Heart left ventricle (tissue), 16 donors: ENCODE results near the gene YEATS2. TPM values are rescaled to one million over a fixed set of nuclear protein-coding genes. Genes with fewer than 3 reads are reported as not detected.

ENCODE experiments used
- ATAC-seq, 4 donors: fragments of 200-7000 bp; cut with Tn5 transposase; one replicate each; pipeline ENCODE4 v1.9.1; 2020 to 2022; ENCODE audit warnings: moderate library complexity in 4 of 4, mild to moderate bottlenecking in 3 of 4, moderate number of reproducible peaks in 1 of 4
- DNase-seq, 5 donors: peaks; one replicate each; pipeline ENCODE4 v3.0.0-alpha.2; 2020
- H3K27ac ChIP-seq, 12 donors: fragments of 200-600 bp; sonication (generic) in 4 of 12; one replicate each; pipeline versions ENCODE4 v1.5.0 to v1.8.0; 2016 to 2022; ENCODE audit warnings: mild to moderate bottlenecking in 2 of 12
- H3K27me3 ChIP-seq, 9 donors: fragments of 200-600 bp; sonication (generic) in 2 of 9; one replicate each; pipeline versions ENCODE4 v1.5.1 to v1.8.0; 2016 to 2022; ENCODE audit warnings: mild to moderate bottlenecking in 3 of 9
- H3K36me3 ChIP-seq, 9 donors: fragments of 200-600 bp; sonication (generic) in 2 of 9; one replicate each; pipeline versions ENCODE4 v1.5.0 to v1.8.0; 2018 to 2022; ENCODE audit warnings: mild to moderate bottlenecking in 2 of 9
- H3K4me1 ChIP-seq, 12 donors: fragments of 200-600 bp; sonication (generic) in 4 of 12; one replicate each; pipeline versions ENCODE4 v1.5.0 to v1.8.0; 2016 to 2022; ENCODE audit warnings: mild to moderate bottlenecking in 3 of 12
- H3K4me3 ChIP-seq, 12 donors: fragments of 200-600 bp; sonication (generic) in 4 of 12; one replicate each; pipeline versions ENCODE4 v1.5.0 to v1.8.0; 2017 to 2022; ENCODE audit warnings: mild to moderate bottlenecking in 9 of 12, moderate library complexity in 4 of 12
- H3K9me3 ChIP-seq, 12 donors: fragments of 200-600 bp; sonication (generic) in 4 of 12; one replicate each; pipeline versions ENCODE4 v1.5.0 to v1.8.0; 2016 to 2022; ENCODE audit warnings: mild to moderate bottlenecking in 1 of 12
- POLR2A ChIP-seq, 2 donors: fragments of 450-650 bp; IDR thresholded peaks; one replicate each; pipeline ENCODE4 v1.6.1; 2017; ENCODE audit warnings: antibody characterized with exemption in 2 of 2, mild to moderate bottlenecking in 2 of 2, moderate library complexity in 2 of 2
- WGBS, 4 donors: extraction: QIAGEN DNeasy Blood & Tissue Kit in 2 of 4; methylation state at CpG; one replicate each; pipeline versions ENCODE4 v1.1.5 to v1.1.7; 2013 to 2018; 5-methylcytosine and 5-hydroxymethylcytosine counted together
- intact Hi-C, 10 donors: fragments of 100-400 bp; cut with DNase I; formaldehyde crosslinking; loops; one replicate each; pipeline versions ENCODE4 v1.11.1 to v1.14.2; 2022
- polyA plus RNA-seq, 2 donors: library from polyadenylated mRNA; stranded (reverse); fragments of 200-250 nt; gene quantifications; one replicate each; pipeline ENCODE4 v1.2.3, GENCODE V29; 2013
- total RNA-seq, 9 donors: library from RNA; depleted of rRNA in 2 of 9; stranded (reverse); fragments of >200 nt in 2 of 9; fragmentation: NEBNext Ultra II Directional in 3 of 9; extraction: Animal tissue kit (Norgen Biotek cat#: 25700) in 3 of 9; gene quantifications; one replicate each; pipeline versions ENCODE4 v1.1.0 to v1.2.4, GENCODE V29; 2016 to 2023
- TF ChIP-seq, protein P1 (sequence below), 12 donors: fragments of 200-600 bp; sonication (generic) in 4 of 12; IDR thresholded peaks; one replicate each; pipeline versions ENCODE4 v1.5.0 to v1.8.0; 2018 to 2022; ENCODE audit warnings: antibody characterized with exemption in 12 of 12, mild to moderate bottlenecking in 5 of 12
- donor health status: ischemic (EF 13 %, LVEDD 7.1; RV severe dilation, severe dysfunction).
- donor health status: healthy with polysubstance abuse.
- donor health status: DM: no; HTN: yes; CAD: no.
- donor health status: DM: no; HTN: no; CAD: no.
- donor health status: ischemic (EF 25% LVEDD 6.9; RV normal size, moderate dysfunction).
- donor health status: ischemic (EF 25% LVEDD 5.7; RV mildly dilated, moderate dysfunction).
- donor health status: healthy.
- donor health status: DM: yes; HTN: yes; CAD: no.
- donor health status: ischemic (EF 35%, LVEDD 5.7; RV mildly dilated, moderate dysfunction).
- donor health status: nonischemic (EF 11% LVEDD 7.7; RV severe dilation, severe dysfunction).
- donor health status: DM: yes; HTN: yes; CAD: no.
- donor health status: PGD.
- donor health status: ischemic (EF 29% LVEDD 5.4; RV normal size, mild dysfunction).
- donor health status: nonischemic (EF 23%, LVEDD 6.1; RV moderate dilation, normal function).

The YEATS2 gene
- total and polyA plus RNA-seq, 11 donors = 3.2 to 21.2 (median 9.8) TPM

DNA sequence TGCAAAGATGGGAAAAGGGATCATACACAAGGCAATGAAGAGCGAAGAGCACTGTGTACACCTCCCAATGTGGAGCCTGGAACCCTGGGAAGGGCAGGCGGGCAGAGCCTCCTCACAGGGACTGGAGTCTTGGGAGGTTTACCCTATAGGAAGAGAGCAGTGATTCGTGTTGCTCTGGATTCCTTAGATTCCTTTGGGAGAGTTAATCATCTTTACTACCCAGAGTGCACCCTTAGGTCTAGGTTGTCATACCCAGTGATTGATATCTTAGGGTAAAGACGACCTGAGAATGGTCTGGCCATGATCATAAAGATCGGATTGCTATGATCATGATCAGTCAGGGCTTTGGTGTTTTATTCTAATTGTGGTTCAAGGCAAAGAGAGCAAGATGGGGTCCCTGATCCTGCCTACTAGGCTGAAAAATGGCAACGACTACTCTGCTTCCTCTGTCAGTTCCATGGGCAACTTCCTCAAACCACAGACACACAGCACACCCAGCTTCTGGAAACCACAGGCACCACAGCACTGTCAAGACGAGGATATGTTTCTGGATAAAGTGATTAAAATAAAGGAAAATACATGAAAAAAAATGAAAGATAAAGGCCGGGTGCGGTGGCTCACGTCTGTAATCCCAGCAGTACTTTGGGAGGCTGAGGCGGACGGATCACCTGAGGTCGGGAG is 148.2 kb downstream of the YEATS2 start:
- no peaks in the 10 kb centered on the region for H3K4me1 ChIP-seq
- DNase-seq (no peak), ATAC-seq (no peak)
- no peak overlapping the region for H3K27ac ChIP-seq
- H3K9me3 ChIP-seq = no peaks in the 10 kb centered on the region
- H3K27me3 ChIP-seq = no peaks in the 10 kb centered on the region
- intact Hi-C loops = no loop called here
- 86 to 91% (median 88%) methylated on average over 13 of the region's 13 CpGs for WGBS, 4 donors
- TF ChIP-seq, protein P1, sequence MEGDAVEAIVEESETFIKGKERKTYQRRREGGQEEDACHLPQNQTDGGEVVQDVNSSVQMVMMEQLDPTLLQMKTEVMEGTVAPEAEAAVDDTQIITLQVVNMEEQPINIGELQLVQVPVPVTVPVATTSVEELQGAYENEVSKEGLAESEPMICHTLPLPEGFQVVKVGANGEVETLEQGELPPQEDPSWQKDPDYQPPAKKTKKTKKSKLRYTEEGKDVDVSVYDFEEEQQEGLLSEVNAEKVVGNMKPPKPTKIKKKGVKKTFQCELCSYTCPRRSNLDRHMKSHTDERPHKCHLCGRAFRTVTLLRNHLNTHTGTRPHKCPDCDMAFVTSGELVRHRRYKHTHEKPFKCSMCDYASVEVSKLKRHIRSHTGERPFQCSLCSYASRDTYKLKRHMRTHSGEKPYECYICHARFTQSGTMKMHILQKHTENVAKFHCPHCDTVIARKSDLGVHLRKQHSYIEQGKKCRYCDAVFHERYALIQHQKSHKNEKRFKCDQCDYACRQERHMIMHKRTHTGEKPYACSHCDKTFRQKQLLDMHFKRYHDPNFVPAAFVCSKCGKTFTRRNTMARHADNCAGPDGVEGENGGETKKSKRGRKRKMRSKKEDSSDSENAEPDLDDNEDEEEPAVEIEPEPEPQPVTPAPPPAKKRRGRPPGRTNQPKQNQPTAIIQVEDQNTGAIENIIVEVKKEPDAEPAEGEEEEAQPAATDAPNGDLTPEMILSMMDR (IDR thresholded peaks at IDR 0.05) = no peak
- TF ChIP-seq POLR2A (IDR thresholded peaks at IDR 0.05) = no peak
- peaks cover 0 to 98% (median 91%) of the 10 kb centered on the region in 9 donors for H3K36me3 ChIP-seq
- H3K4me3 ChIP-seq = no peak overlapping the region

DNA sequence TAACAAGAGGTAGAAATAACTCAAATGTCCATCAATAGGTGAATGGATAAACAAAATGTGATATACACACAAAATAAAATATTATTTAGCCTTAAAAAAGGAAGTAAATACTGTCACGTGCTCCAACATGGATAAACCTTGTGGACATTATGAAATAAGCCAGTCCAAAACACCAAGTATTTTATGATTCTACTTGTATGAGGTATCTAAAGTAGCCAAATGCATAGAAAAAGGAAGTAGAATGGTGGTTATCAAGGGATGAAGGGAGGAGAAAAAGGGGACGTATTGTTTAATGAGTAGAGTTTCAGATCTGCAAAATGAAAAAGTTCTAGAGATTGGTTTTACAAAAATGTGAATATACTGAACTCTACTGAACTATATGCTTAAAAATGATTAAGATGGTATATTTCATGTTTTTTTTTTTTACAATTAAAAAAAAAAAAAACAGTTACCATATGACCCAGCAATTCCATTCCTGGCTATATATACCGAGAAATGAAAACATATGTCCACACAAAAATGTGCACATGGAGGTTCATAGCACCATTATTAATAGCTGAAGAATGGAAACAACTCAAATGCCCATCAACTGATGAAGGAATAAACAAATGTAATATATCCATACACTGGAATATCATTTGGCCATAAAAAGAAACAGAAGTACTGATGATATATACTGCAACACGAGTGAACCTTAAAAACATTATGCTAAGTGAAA is 156.9 kb downstream of the YEATS2 start:
- no peak overlapping the region for H3K4me3 ChIP-seq
- peaks cover 0 to 96% (median 71%) of the 10 kb centered on the region in 9 donors for H3K36me3 ChIP-seq
- peaks cover 0 to 11% (median 0%) of the 10 kb centered on the region in 12 donors for H3K4me1 ChIP-seq
- no peak for TF ChIP-seq POLR2A (IDR thresholded peaks at IDR 0.05)
- no peaks in the 10 kb centered on the region for H3K27me3 ChIP-seq
- intact Hi-C loops = no loop called here
- 91 to 95% (median 92%) methylated on average over 4 of the region's 4 CpGs for WGBS, 4 donors
- no peaks in the 10 kb centered on the region for H3K9me3 ChIP-seq
- DNase-seq (no peak), ATAC-seq (no peak)
- no peak overlapping the region for H3K27ac ChIP-seq

- 92 to 96% (median 94%) methylated on average over 3 of the region's 3 CpGs for WGBS, 4 donors
- H3K27me3 ChIP-seq = no peaks in the 10 kb centered on the region
- no peaks in the 10 kb centered on the region for H3K9me3 ChIP-seq
- no peak for TF ChIP-seq POLR2A (IDR thresholded peaks at IDR 0.05)
- TF ChIP-seq, protein P1 (IDR thresholded peaks at IDR 0.05) = no peak
- peaks cover 0 to 11% (median 0%) of the 10 kb centered on the region in 12 donors for H3K4me1 ChIP-seq
- no peak overlapping the region for H3K4me3 ChIP-seq
- ATAC-seq = no peak
- intact Hi-C loops = no loop called here
- H3K36me3 ChIP-seq = peaks cover 0 to 97% (median 78%) of the 10 kb centered on the region in 9 donors
- peak overlapping the region in 3 of 12 donors; percentile 8 to 25 (median 13) for H3K27ac ChIP-seq
- no peak for DNase-seq
Measured at GRCh38 chr3:183857863-183858262, 160.3 kb downstream of the YEATS2 start.

Other genes starting within 250 kb of the YEATS2 start
- gene KLHL6, start 142.1 kb upstream of the YEATS2 start, total RNA-seq = 1 to 10 TPM in 5 of 9 donors, under 1 TPM in 4; 0.67 to 8.1 (median 1.1) TPM
- under 1 TPM; 0.46 to 0.82 TPM for gene KLHL6, start 142.1 kb upstream of the YEATS2 start, polyA plus RNA-seq
- gene KLHL24, start 62.2 kb upstream of the YEATS2 start, total RNA-seq = 100 to 1,000 TPM; 118 to 275 (median 200) TPM
- 10 to 100 TPM; 16.5 to 35.8 TPM for gene KLHL24, start 62.2 kb upstream of the YEATS2 start, polyA plus RNA-seq
- 1 to 10 TPM; 1.6 to 6.6 (median 2.3) TPM for gene MAP6D1, start 127.8 kb downstream of the YEATS2 start, total RNA-seq
- gene MAP6D1, start 127.8 kb downstream of the YEATS2 start, polyA plus RNA-seq = under 1 TPM in 1 of 2 donors, not detected in 1; 0.46 TPM
- gene PARL, start 187.1 kb downstream of the YEATS2 start, total RNA-seq = 10 to 100 TPM; 37.9 to 62.2 (median 53.8) TPM
- gene PARL, start 187.1 kb downstream of the YEATS2 start, polyA plus RNA-seq = 10 to 100 TPM; 40.5 to 86.9 TPM